BJ (cell line): Measurements from ENCODE around the gene LIN52. TPM values are rescaled to one million over a fixed set of nuclear protein-coding genes. Genes with fewer than 3 reads are reported as not detected.

Source experiments
- CTCF ChIA-PET: fragments of 350-600 bp; formaldehyde crosslinking; extraction: SDS; loops from one replicate; lab custom pipeline; 2021; ENCODE audit warnings: antibody characterized with exemption, inconsistent platforms; lab: Yijun Ruan, JAX
- POLR2A ChIA-PET: fragments of 300-600 bp; sonication (Branson Sonifier 250); formaldehyde crosslinking; extraction: SDS; loops from one replicate; lab custom pipeline; 2021; ENCODE audit warnings: antibody characterized with exemption; lab: Charles Lee
- DNase-seq: peaks from one replicate; pipeline ENCODE4 v3.0.0-alpha.2; 2011; ENCODE audit warnings: low read depth
- H3K27me3 ChIP-seq: 2 replicates; pipeline ENCODE4 v1.6.0; 2011; ENCODE audit warnings: low read length; ENCODE audit not compliant: control insufficient read depth, insufficient read depth
- H3K36me3 ChIP-seq: 2 replicates; pipeline ENCODE4 v1.5.1; 2011; ENCODE audit warnings: low read length; ENCODE audit not compliant: control insufficient read depth, insufficient read depth
- H3K4me3 ChIP-seq: 2 replicates; pipeline ENCODE4 v1.5.1; 2011; ENCODE audit warnings: low read depth, mild to moderate bottlenecking, control low read depth, low read length
- polyA plus RNA-seq: library from polyadenylated mRNA; depleted of rRNA; stranded (reverse); fragments of >200 nt; gene quantifications from 2 replicates; pipeline ENCODE4 v1.2.3, GENCODE V29; 2011
- TF ChIP-seq, protein P1 (sequence below): IDR thresholded peaks from 2 replicates; pipeline ENCODE4 v1.5.1; 2011; ENCODE audit warnings: low read depth, mild to moderate bottlenecking, control low read depth, inconsistent platforms, low read length, moderate library complexity; ENCODE audit not compliant: insufficient read depth

LIN52 gene
- polyA plus RNA-seq, 1 experiment = 7.4 TPM

DNA sequence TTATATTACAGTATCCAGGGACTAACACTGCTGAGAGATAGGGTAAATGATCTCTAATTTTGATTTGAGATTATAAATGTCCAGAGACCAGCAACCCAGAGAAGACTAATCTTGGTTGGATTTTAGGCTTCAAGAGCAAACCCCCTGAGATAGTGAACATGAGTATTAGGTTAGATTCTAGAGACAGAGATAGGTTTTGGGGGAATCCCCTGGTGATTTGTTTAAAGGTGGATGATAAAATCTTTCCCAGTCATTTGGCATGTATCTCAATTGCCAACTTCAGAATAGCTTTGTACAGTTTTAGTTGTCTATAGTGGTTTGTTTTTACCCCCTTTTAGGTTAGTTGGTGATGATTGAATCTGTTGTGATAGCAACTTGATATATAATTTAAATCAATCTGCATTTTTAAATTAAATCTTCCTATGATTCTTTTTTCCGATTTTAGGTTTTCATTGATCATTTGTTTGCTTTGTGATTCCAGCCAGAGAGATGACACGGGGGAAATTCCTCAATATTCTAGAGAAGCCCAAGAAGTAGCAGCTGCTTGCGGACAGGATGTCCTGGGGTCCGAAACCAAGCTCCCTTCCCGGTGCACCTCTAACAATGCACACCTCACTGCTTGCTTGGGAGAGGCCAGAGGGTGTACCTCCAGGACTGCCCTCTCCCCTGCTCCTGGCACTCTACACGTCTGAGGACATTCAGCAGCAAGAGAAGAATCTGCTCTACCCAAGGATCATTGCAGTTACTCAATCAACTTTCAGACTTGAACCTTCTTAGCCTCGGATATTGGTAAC is 113.9 kb downstream of the LIN52 start:
- no peak overlapping the region for H3K4me3 ChIP-seq
- ChIA-PET POLR2A (no interaction called here), CTCF (interaction anchor here (1.2 to 2.8 kb wide), 3 partner anchors 18 to 58 kb away, joined by 3 to 6 read pairs (median 4); no protein-coding TSS in a partner anchor)
- DNase-seq = no peak
- no peaks in the 10 kb centered on the region for H3K27me3 ChIP-seq
- TF ChIP-seq, protein P1, sequence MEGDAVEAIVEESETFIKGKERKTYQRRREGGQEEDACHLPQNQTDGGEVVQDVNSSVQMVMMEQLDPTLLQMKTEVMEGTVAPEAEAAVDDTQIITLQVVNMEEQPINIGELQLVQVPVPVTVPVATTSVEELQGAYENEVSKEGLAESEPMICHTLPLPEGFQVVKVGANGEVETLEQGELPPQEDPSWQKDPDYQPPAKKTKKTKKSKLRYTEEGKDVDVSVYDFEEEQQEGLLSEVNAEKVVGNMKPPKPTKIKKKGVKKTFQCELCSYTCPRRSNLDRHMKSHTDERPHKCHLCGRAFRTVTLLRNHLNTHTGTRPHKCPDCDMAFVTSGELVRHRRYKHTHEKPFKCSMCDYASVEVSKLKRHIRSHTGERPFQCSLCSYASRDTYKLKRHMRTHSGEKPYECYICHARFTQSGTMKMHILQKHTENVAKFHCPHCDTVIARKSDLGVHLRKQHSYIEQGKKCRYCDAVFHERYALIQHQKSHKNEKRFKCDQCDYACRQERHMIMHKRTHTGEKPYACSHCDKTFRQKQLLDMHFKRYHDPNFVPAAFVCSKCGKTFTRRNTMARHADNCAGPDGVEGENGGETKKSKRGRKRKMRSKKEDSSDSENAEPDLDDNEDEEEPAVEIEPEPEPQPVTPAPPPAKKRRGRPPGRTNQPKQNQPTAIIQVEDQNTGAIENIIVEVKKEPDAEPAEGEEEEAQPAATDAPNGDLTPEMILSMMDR = no peak
- H3K36me3 ChIP-seq = peaks cover 4% of the 10 kb centered on the region

DNA sequence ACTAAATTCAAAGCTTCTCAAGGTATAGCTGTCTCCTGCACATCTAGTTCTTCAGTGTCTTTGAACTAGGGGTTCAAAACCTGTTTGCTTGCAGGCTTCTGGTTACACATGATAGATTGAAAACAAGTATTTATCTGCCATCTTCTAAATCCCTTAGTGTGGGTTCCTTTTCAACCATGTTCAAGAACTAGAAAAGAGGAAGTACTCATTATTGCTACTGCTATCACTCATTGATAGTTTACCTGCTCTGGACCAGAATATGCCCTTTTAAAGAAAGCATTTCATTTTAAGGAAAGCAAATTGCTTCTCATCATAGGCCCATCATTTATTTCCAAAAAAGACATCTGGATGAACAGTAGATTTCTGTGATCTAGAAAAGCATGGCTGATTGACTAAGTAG is 117.4 kb downstream of the LIN52 start:
- ChIA-PET POLR2A (no interaction called here), CTCF (interaction anchor here (0.7 to 1.0 kb wide), 2 partner anchors 10 to 90 kb away, joined by 3 read pairs; no protein-coding TSS in a partner anchor)
- peaks cover 4% of the 10 kb centered on the region for H3K36me3 ChIP-seq
- DNase-seq = no peak
- TF ChIP-seq, protein P1 = no peak
- no peak overlapping the region for H3K4me3 ChIP-seq
- no peaks in the 10 kb centered on the region for H3K27me3 ChIP-seq

DNA sequence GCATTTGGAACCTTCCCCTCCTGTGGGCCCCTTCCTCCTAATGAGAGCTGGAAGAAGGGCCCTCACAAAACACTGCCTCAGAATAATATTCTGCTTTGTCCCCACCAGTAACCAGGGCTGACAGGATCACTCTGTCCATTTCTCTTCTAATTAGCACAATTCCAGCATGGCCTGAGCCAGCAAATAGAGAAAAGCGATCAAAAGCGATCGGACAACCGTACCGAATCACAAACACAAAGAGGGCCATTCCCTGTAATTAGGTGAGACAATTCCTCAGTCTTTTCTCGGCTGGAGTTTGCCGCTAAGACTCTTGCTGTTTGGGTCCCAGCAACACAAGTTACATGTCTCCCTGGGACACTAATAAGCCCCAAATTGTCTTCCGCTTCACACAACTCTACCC is 118.9 kb downstream of the LIN52 start:
- peaks cover 4% of the 10 kb centered on the region for H3K36me3 ChIP-seq
- ChIA-PET CTCF (interaction anchor here (2.1 kb wide), 1 partner anchor 13 kb away, joined by 9 read pairs; no protein-coding TSS in a partner anchor), POLR2A (no interaction called here)
- H3K4me3 ChIP-seq = no peak overlapping the region
- TF ChIP-seq, protein P1 = no peak
- no peak for DNase-seq
- no peaks in the 10 kb centered on the region for H3K27me3 ChIP-seq

DNA sequence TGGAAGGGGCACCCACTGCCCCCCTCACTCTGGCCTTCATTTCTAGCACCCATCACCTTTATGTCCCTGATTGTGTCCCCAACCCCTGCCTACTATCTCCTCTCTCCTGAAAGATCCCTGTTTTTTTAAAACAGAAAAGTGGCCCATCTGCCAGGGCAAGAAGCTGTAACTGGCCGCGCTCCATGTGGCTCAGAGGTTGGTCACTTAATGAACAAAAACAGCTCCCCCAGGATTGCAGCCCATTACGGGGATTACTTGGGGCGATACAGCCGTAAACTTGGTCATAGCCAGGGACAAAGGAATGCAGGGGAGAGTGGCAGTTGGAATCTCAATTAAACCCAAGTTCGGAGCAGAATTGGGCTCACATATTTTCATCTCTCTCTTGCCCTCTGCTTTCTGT is 119.7 kb downstream of the LIN52 start:
- Histone ChIP-seq H3K4me3 (no peak overlapping the region), H3K36me3 (peaks cover 2% of the 10 kb centered on the region), H3K27me3 (no peaks in the 10 kb centered on the region; the same call in 1 of the 2 replicates)
- CTCF ChIA-PET = interaction anchor here (2.1 kb wide), 1 partner anchor 12 kb away, joined by 9 read pairs; no protein-coding TSS in a partner anchor
- DNase-seq = no peak
- TF ChIP-seq, protein P1 = no peak
- POLR2A ChIA-PET = no interaction called here

DNA sequence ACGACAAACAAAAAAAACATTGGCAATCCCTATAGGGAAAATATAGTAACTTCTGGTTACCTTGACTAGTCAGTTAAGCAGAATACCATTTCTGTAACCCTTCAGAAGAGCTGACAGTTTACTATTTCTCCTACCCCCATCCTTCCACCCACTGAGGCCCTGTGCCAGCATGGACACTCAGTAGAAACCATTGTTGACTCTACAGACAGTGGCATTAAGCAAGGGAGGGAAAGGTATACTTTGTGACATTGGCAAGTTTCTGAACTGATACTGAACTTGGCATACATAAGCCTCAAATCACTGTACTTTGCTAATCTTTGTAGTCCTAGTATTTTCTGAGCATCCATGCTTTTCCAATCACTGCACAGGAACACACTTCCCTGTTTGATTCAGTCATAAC is 121.1 kb downstream of the LIN52 start:
- no peaks in the 10 kb centered on the region; the same call in 1 of the 2 replicates for H3K27me3 ChIP-seq
- H3K4me3 ChIP-seq = no peak overlapping the region
- DNase-seq = no peak
- TF ChIP-seq, protein P1 = no peak
- CTCF ChIA-PET = no interaction called here
- POLR2A ChIA-PET = no interaction called here
- H3K36me3 ChIP-seq = peaks cover 2% of the 10 kb centered on the region
